Stimulated activated CD4-positive, alpha-beta T cell treated with anti-CD3 and anti-CD28 coated beads, Interleukin-15, amount 100 ng/mL, for 24 hours (primary cell): Measurements from ENCODE around the gene USP53.
A peak's percentile ranks its signal among the peaks of the same experiment; 100 is the strongest.
"Not testable (repeated sequence)": the region's sequence is repeated elsewhere in the genome, so short reads cannot be mapped to it uniquely, and the experiment has no call there.

ENCODE experiments used
- DNase-seq: peaks from one replicate; pipeline ENCODE4 v3.0.0-alpha.2; 2020

Gene USP53

GRCh38 chr4:119229908-119230687, 17.6 kb downstream of the USP53 start:
- DNase-seq, result no peak

GRCh38 chr4:119231491-119231890, 19.0 kb downstream of the USP53 start:
- no peak for DNase-seq

- no peak for DNase-seq
Measured at GRCh38 chr4:119232286-119232685, 19.8 kb downstream of the USP53 start.

- DNase-seq, result no peak
Measured at GRCh38 chr4:119233191-119233590, 20.7 kb downstream of the USP53 start.

- DNase-seq, result no peak
Measured at GRCh38 chr4:119233750-119234149, 21.2 kb downstream of the USP53 start.

GRCh38 chr4:119237201-119237600, 24.7 kb downstream of the USP53 start:
- no peak for DNase-seq

- DNase-seq, result no peak
Measured at GRCh38 chr4:119237642-119238041, 25.1 kb downstream of the USP53 start.

GRCh38 chr4:119238068-119238722, 25.7 kb downstream of the USP53 start:
- peak; percentile 23 for DNase-seq

- DNase-seq, result no peak
Measured at GRCh38 chr4:119240128-119240527, 27.6 kb downstream of the USP53 start.

- no peak for DNase-seq
Measured at GRCh38 chr4:119240568-119240967, 28.1 kb downstream of the USP53 start.

- DNase-seq, result no peak
Measured at GRCh38 chr4:119242417-119242816, 29.9 kb downstream of the USP53 start.

GRCh38 chr4:119243868-119244267, 31.4 kb downstream of the USP53 start:
- no peak for DNase-seq

- DNase-seq, result no peak
Measured at GRCh38 chr4:119244344-119244743, 31.8 kb downstream of the USP53 start.

- DNase-seq, result no peak
Measured at GRCh38 chr4:119244832-119245231, 32.3 kb downstream of the USP53 start.

GRCh38 chr4:119246177-119246733, 33.7 kb downstream of the USP53 start:
- no peak for DNase-seq

GRCh38 chr4:119251037-119251436, 38.5 kb downstream of the USP53 start:
- not testable (repeated sequence) for DNase-seq

- DNase-seq, result not testable (repeated sequence)
Measured at GRCh38 chr4:119255223-119255622, 42.7 kb downstream of the USP53 start.

GRCh38 chr4:119260528-119260927, 48.0 kb downstream of the USP53 start:
- no peak for DNase-seq

- no peak for DNase-seq
Measured at GRCh38 chr4:119261986-119262385, 49.5 kb downstream of the USP53 start.

- DNase-seq, result no peak
Measured at GRCh38 chr4:119264743-119265142, 52.2 kb downstream of the USP53 start.

GRCh38 chr4:119266153-119266552, 53.6 kb downstream of the USP53 start:
- DNase-seq, result no peak

GRCh38 chr4:119268466-119268865, 56.0 kb downstream of the USP53 start:
- DNase-seq, result no peak

GRCh38 chr4:119271361-119272085, 59.0 kb downstream of the USP53 start:
- DNase-seq, result no peak
